ENCODE data around the gene CD300H. TPM values are rescaled to one million over a fixed set of nuclear protein-coding genes. Genes with fewer than 3 reads are reported as not detected.
A peak's percentile ranks its signal among the peaks of the same experiment; 100 is the strongest.

CD300H gene
- total RNA-seq, 5 donors from 2014 or later (not counting 1 experiment from before 2014, with no cell fraction given) = not detected

GRCh38 chr17:74599448-74599939, 32.2 kb upstream of the CD300H start:
- peaks cover 21 to 34% (median 30%) of the 10 kb centered on the region in 3 donors for H3K4me1 Mint-ChIP-seq
- H3K9me3 ChIP-seq = no peaks in the 10 kb centered on the region
- H3K4me3 ChIP-seq (ENCODE audit: control insufficient read depth in 1 of 2, extremely low read depth in 1 of 2, low read length in 1 of 2) = no peak overlapping the region
- no peak overlapping the region for H3K27ac ChIP-seq (ENCODE audit: low read length)
- H3K9me3 Mint-ChIP-seq = no peaks in the 10 kb centered on the region
- DNase-seq (no peak), ATAC-seq (replicated peaks in 1 of 4) (no peak)
- H3K4me1 ChIP-seq (ENCODE audit: control insufficient read depth in 1 of 2, extremely low read depth in 1 of 2, insufficient read depth in 2 of 2, low read length in 2 of 2) = peaks cover 12 to 39% of the 10 kb centered on the region in 2 experiments
- H3K27me3 ChIP-seq (replicated peaks in 1 of 2; ENCODE audit: control insufficient read depth in 2 of 2, extremely low read depth in 1 of 2, insufficient read depth in 2 of 2, low read length in 1 of 2) = peaks cover 0 to 56% of the 10 kb centered on the region in 2 experiments
- ChIA-PET POLR2A (no interaction called here), CTCF (no interaction called here)
- peak overlapping the region in 1 of 2 donors; percentile 18 for H3K27ac Mint-ChIP-seq
- no peaks in the 10 kb centered on the region for H3K36me3 ChIP-seq (ENCODE audit: control insufficient read depth in 2 of 2, extremely low read depth in 1 of 2, insufficient read depth in 1 of 2, low read length in 1 of 2)
- H3K4me3 Mint-ChIP-seq = no peak overlapping the region
- peaks cover 12 to 52% of the 10 kb centered on the region in 2 donors for H3K27me3 Mint-ChIP-seq
- 55% methylated on average over 8 of the region's 10 CpGs for WGBS (ENCODE audit: insufficient coverage)
- H3K36me3 Mint-ChIP-seq = no peaks in the 10 kb centered on the region

DNA sequence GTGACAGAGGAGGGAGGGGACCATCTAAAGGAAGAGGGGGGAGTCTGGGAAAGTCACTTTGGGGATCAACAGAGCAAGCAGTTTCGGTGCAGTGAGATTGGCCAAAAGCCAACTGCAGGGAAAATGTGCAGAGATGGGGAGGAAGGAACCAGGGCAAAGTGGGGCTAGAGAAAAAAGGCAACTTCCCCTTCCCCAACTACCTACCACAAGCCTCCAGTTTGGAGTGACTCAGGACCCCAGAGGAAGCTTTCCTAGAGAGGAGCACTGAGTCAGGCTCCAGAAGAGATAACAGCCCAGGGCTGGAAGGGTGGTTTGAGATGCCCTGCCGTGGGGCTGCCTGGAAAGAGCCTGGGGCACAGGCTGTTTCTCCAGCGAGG, 31.7 kb upstream of the CD300H start:
- H3K36me3 ChIP-seq (ENCODE audit: control insufficient read depth in 2 of 2, extremely low read depth in 1 of 2, insufficient read depth in 1 of 2, low read length in 1 of 2) = no peaks in the 10 kb centered on the region
- no peaks in the 10 kb centered on the region for H3K9me3 ChIP-seq
- WGBS (ENCODE audit: insufficient coverage) = 6% methylated on average over 2 of the region's 3 CpGs
- no peak overlapping the region for H3K4me3 ChIP-seq (ENCODE audit: control insufficient read depth in 1 of 2, extremely low read depth in 1 of 2, low read length in 1 of 2)
- DNase-seq = no peak
- no peak overlapping the region for H3K27ac ChIP-seq (ENCODE audit: low read length)
- Mint-ChIP-seq H3K4me1 (peaks cover 21 to 34% (median 30%) of the 10 kb centered on the region in 3 donors), H3K9me3 (no peaks in the 10 kb centered on the region), H3K27ac (no peak overlapping the region), H3K36me3 (no peaks in the 10 kb centered on the region), H3K4me3 (peak overlapping the region in 1 of 3 donors; percentile 58), H3K27me3 (peaks cover 12 to 54% of the 10 kb centered on the region in 2 donors)
- POLR2A ChIA-PET = no interaction called here
- CTCF ChIA-PET = no interaction called here
- peaks cover 0 to 51% of the 10 kb centered on the region in 2 experiments for H3K27me3 ChIP-seq (replicated peaks in 1 of 2; ENCODE audit: control insufficient read depth in 2 of 2, extremely low read depth in 1 of 2, insufficient read depth in 2 of 2, low read length in 1 of 2)
- peaks cover 12 to 37% of the 10 kb centered on the region in 2 experiments for H3K4me1 ChIP-seq (ENCODE audit: control insufficient read depth in 1 of 2, extremely low read depth in 1 of 2, insufficient read depth in 2 of 2, low read length in 2 of 2)
- ATAC-seq (replicated peaks in 1 of 4) = no peak

DNA sequence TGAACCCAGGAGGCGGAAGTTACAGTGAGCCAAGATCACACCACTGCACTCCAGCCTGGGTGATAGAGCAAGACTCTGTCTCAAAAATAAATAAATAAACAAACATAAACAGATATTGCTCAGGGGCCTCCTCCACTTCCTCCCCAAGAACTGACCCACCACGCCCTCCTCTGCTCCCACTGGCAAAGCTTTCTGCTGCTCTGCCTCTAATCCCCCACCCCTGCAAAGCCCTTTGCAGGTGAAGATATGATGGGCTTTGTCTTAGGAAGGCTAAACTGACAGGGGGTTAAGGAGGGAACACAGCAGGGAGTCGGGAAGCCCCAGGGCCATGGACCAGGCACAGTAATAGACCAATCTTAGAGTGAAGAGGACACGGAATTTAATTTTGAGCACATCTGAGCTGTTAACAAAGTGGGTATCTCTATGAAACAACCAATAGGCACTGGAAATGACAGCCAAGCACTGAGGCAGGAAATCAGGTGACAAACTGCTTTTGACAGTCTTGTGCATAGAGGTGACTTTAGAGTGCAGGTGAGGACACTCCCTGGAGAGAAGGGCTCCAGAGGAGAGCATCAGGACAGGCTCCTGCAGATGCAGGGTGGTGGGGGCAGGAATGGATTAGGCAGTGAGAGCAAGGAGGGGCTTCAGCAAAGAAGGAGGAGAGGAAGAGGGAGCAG, 31.2 kb upstream of the CD300H start:
- no peaks in the 10 kb centered on the region for H3K36me3 Mint-ChIP-seq
- peak overlapping the region in 1 of 3 donors; percentile 58 for H3K4me3 Mint-ChIP-seq
- POLR2A ChIA-PET = no interaction called here

GRCh38 chr17:74597069-74597790, 29.9 kb upstream of the CD300H start:
- DNase-seq (no peak), ATAC-seq (replicated peaks in 1 of 4) (no peak)
- no peaks in the 10 kb centered on the region for H3K36me3 ChIP-seq (ENCODE audit: control insufficient read depth in 2 of 2, extremely low read depth in 1 of 2, insufficient read depth in 1 of 2, low read length in 1 of 2)
- Mint-ChIP-seq H3K36me3 (no peaks in the 10 kb centered on the region), H3K27me3 (peaks cover 17 to 48% of the 10 kb centered on the region in 2 donors), H3K9me3 (no peaks in the 10 kb centered on the region), H3K4me3 (no peak overlapping the region), H3K4me1 (peaks cover 17 to 35% (median 26%) of the 10 kb centered on the region in 3 donors), H3K27ac (no peak overlapping the region)
- ChIA-PET POLR2A (no interaction called here), CTCF (no interaction called here)
- H3K27ac ChIP-seq (ENCODE audit: low read length) = no peak overlapping the region
- peaks cover 12 to 23% of the 10 kb centered on the region in 2 experiments for H3K4me1 ChIP-seq (ENCODE audit: control insufficient read depth in 1 of 2, extremely low read depth in 1 of 2, insufficient read depth in 2 of 2, low read length in 2 of 2)
- H3K27me3 ChIP-seq (replicated peaks in 1 of 2; ENCODE audit: control insufficient read depth in 2 of 2, extremely low read depth in 1 of 2, insufficient read depth in 2 of 2, low read length in 1 of 2) = peaks cover 0 to 37% of the 10 kb centered on the region in 2 experiments
- no peak overlapping the region for H3K4me3 ChIP-seq (ENCODE audit: control insufficient read depth in 1 of 2, extremely low read depth in 1 of 2, low read length in 1 of 2)
- no peaks in the 10 kb centered on the region for H3K9me3 ChIP-seq
- 40% methylated on average over 1 of the region's 8 CpGs for WGBS (ENCODE audit: insufficient coverage)

More for the DNA sequence above, 31.2 kb upstream of the CD300H start:
- Mint-ChIP-seq H3K4me1 (peaks cover 18 to 34% (median 28%) of the 10 kb centered on the region in 3 donors), H3K27ac (no peak overlapping the region), H3K9me3 (no peaks in the 10 kb centered on the region), H3K27me3 (peaks cover 12 to 51% of the 10 kb centered on the region in 2 donors)
- Histone ChIP-seq H3K4me1 (ENCODE audit: control insufficient read depth in 1 of 2, extremely low read depth in 1 of 2, insufficient read depth in 2 of 2, low read length in 2 of 2) (peaks cover 12 to 31% of the 10 kb centered on the region in 2 experiments), H3K27ac (ENCODE audit: low read length) (no peak overlapping the region), H3K36me3 (ENCODE audit: control insufficient read depth in 2 of 2, extremely low read depth in 1 of 2, insufficient read depth in 1 of 2, low read length in 1 of 2) (no peaks in the 10 kb centered on the region), H3K27me3 (replicated peaks in 1 of 2; ENCODE audit: control insufficient read depth in 2 of 2, extremely low read depth in 1 of 2, insufficient read depth in 2 of 2, low read length in 1 of 2) (peaks cover 0 to 46% of the 10 kb centered on the region in 2 experiments), H3K4me3 (ENCODE audit: control insufficient read depth in 1 of 2, extremely low read depth in 1 of 2, low read length in 1 of 2) (no peak overlapping the region), H3K9me3 (no peaks in the 10 kb centered on the region)
- ATAC-seq (replicated peaks in 1 of 4) (peak; percentile 46 to 58 (median 52)), DNase-seq (peak in 1 of 35 experiments; percentile 8)
- CTCF ChIA-PET = no interaction called here
- WGBS (ENCODE audit: insufficient coverage) = 0% methylated on average over 1 of the region's 4 CpGs

DNA sequence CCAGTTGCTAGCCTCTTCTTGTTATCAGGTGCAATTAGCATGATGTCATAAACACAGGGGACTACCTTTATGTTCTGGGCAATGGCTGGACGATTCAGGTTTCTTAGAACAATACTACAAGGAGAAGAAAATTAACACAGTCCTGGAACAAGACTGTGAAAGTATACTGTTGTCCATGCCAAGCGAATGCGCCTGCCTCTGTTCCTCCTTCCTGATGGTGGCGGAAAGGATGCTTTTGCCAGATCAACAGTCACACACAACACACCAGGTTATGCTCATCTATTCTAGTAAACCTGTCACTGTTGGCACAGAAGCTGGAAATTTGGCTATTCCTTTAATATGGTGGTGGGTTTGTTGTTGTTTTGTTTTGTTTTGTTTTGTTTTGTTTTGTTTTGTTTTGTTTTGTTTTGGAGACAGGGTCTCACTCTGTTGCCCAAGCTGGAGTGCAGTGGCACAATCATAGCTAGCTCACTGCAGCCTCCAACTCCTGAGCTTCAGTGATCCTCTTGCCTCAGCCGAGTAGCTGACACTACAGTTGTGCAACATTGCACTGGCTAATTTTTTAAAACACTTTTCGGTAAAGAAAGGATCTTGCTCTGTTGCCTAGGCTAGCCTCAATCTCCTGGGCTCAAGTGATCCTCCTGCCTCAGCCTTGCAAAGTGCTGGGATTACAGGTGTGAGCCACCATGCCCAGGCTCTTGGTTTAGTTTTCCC, 27.9 kb upstream of the CD300H start:
- ATAC-seq (replicated peaks in 1 of 4) (no peak), DNase-seq (no peak)
- Mint-ChIP-seq H3K27ac (no peak overlapping the region), H3K36me3 (no peaks in the 10 kb centered on the region), H3K4me3 (no peak overlapping the region), H3K4me1 (peaks cover 20 to 35% (median 28%) of the 10 kb centered on the region in 3 donors), H3K9me3 (no peaks in the 10 kb centered on the region), H3K27me3 (peaks cover 6 to 43% of the 10 kb centered on the region in 2 donors)
- WGBS (ENCODE audit: insufficient coverage) = 63% methylated on average over 5 of the region's 6 CpGs
- Histone ChIP-seq H3K27me3 (replicated peaks in 1 of 2; ENCODE audit: control insufficient read depth in 2 of 2, extremely low read depth in 1 of 2, insufficient read depth in 2 of 2, low read length in 1 of 2) (peaks cover 0 to 24% of the 10 kb centered on the region in 2 experiments), H3K4me1 (ENCODE audit: control insufficient read depth in 1 of 2, extremely low read depth in 1 of 2, insufficient read depth in 2 of 2, low read length in 2 of 2) (peaks cover 12 to 21% of the 10 kb centered on the region in 2 experiments), H3K9me3 (no peaks in the 10 kb centered on the region), H3K27ac (ENCODE audit: low read length) (no peak overlapping the region), H3K36me3 (ENCODE audit: control insufficient read depth in 2 of 2, extremely low read depth in 1 of 2, insufficient read depth in 1 of 2, low read length in 1 of 2) (no peaks in the 10 kb centered on the region), H3K4me3 (ENCODE audit: control insufficient read depth in 1 of 2, extremely low read depth in 1 of 2, low read length in 1 of 2) (no peak overlapping the region)
- ChIA-PET POLR2A (no interaction called here), CTCF (no interaction called here)
